Neural progenitor cell (in vitro differentiated cells): ENCODE data around the gene OR2B2. TPM values are rescaled to one million over a fixed set of nuclear protein-coding genes. Genes with fewer than 3 reads are reported as not detected.

Experiments used
- DNase-seq: peaks from one replicate; pipeline ENCODE4 v3.0.0-alpha.2; 2016; ENCODE audit warnings: low spot score
- H2AFZ ChIP-seq: fragments of 200-600 bp; sonication (generic); replicated peaks from 2 replicates; pipeline ENCODE4 v1.6.1; 2016; ENCODE audit warnings: antibody characterized with exemption
- H3F3A ChIP-seq: fragments of 200-600 bp; sonication (generic); 2 replicates; pipeline ENCODE4 v1.6.1; 2016; ENCODE audit warnings: antibody characterized with exemption, low read depth
- H3K27ac ChIP-seq: fragments of 200-600 bp; sonication (generic); 2 replicates; pipeline ENCODE4 v1.5.1; 2016; ENCODE audit warnings: mild to moderate bottlenecking
- H3K27me3 ChIP-seq: fragments of 200-600 bp; sonication (generic); 2 replicates; pipeline ENCODE4 v1.6.1; 2016; ENCODE audit warnings: mild to moderate bottlenecking, moderate library complexity
- H3K36me3 ChIP-seq: fragments of 200-600 bp; sonication (generic); 2 replicates; pipeline ENCODE4 v1.5.1; 2016
- H3K4me1 ChIP-seq: fragments of 200-600 bp; sonication (generic); 2 replicates; pipeline ENCODE4 v1.6.1; 2016; ENCODE audit warnings: mixed run types
- H3K4me2 ChIP-seq: fragments of 200-600 bp; sonication (generic); 2 replicates; pipeline ENCODE4 v1.6.1; 2016
- H3K4me3 ChIP-seq: fragments of 200-600 bp; sonication (generic); 2 replicates; pipeline ENCODE4 v1.5.1; 2016
- H3K79me2 ChIP-seq: fragments of 200-600 bp; sonication (generic); 2 replicates; pipeline ENCODE4 v1.6.1; 2016; ENCODE audit warnings: low read depth
- H3K9ac ChIP-seq: fragments of 200-600 bp; sonication (generic); 2 replicates; pipeline ENCODE4 v1.6.1; 2016
- H3K9me3 ChIP-seq: fragments of 200-600 bp; sonication (generic); 2 replicates; pipeline ENCODE4 v1.5.1; 2016; ENCODE audit warnings: low read depth
- H4K20me1 ChIP-seq: fragments of 200-600 bp; sonication (generic); 2 replicates; pipeline ENCODE4 v1.6.1; 2016; ENCODE audit warnings: low read depth
- H3K27ac Mint-ChIP-seq: 3 replicates; pipeline ENCODE4 v1.8.0; 2021; ENCODE audit warnings: mixed read lengths
- H3K27me3 Mint-ChIP-seq: 2 replicates; pipeline ENCODE4 v1.8.0; 2022; ENCODE audit warnings: low read depth, mild to moderate bottlenecking, inconsistent platforms, moderate library complexity, mixed read lengths; ENCODE audit not compliant: insufficient read depth
- H3K36me3 Mint-ChIP-seq: 3 replicates; pipeline ENCODE4 v1.8.0; 2021; ENCODE audit warnings: mixed read lengths
- H3K4me1 Mint-ChIP-seq: 3 replicates; pipeline ENCODE4 v1.8.0; 2021; ENCODE audit warnings: mixed read lengths
- H3K4me3 Mint-ChIP-seq: 3 replicates; pipeline ENCODE4 v1.8.0; 2021; ENCODE audit warnings: mild to moderate bottlenecking, moderate library complexity, mixed read lengths
- H3K9me3 Mint-ChIP-seq: 3 replicates; pipeline ENCODE4 v1.8.0; 2020; ENCODE audit warnings: mixed read lengths
- CTCF ChIP-seq: fragments of 200-600 bp; sonication (generic); IDR thresholded peaks from 2 replicates; pipeline ENCODE4 v1.5.1; 2017; ENCODE audit warnings: antibody characterized with exemption, mild to moderate bottlenecking
- EZH2 ChIP-seq: fragments of 200-600 bp; sonication (generic); IDR thresholded peaks from 2 replicates; pipeline ENCODE4 v1.6.1; 2017; ENCODE audit warnings: antibody characterized with exemption, mild to moderate bottlenecking, moderate library complexity
- EZH2phosphoT487 ChIP-seq: fragments of 200-600 bp; sonication (generic); IDR thresholded peaks from 2 replicates; pipeline ENCODE4 v1.6.1; 2017; ENCODE audit warnings: antibody characterized with exemption
- total RNA-seq: library from RNA; depleted of rRNA; stranded (reverse); fragments of >200 nt; gene quantifications from 2 replicates; pipeline ENCODE4 v1.2.3, GENCODE V29; 2015; ENCODE audit warnings: low replicate concordance

OR2B2 gene
- total RNA-seq, 1 donor from 2014 or later: not detected

DNA sequence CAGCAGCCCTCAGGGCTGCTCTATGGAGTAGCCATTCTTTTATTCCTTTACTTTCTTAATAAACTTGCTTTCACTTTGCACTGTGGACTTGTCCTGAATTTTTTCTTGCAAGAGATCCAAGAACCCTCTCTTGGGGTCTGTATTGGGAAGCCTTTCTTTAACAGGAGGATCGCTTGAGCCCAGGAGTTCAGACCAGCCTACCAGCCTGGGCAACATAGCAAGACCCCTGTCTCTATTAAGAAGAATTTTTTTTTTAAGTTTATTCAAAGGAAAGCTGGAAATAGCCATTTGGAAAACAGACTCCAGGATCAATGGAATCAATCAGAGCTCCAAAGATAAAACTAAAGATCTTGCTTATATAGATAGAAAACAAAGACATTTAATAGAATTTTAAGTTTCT lies 29.1 kb downstream of the OR2B2 start:
- Histone ChIP-seq H4K20me1 (no peaks in the 10 kb centered on the region), H3K4me3 (no peak overlapping the region), H2AFZ (no peak overlapping the region), H3K9me3 (no peaks in the 10 kb centered on the region), H3K4me2 (no peak overlapping the region), H3K9ac (no peak overlapping the region), H3K27ac (no peak overlapping the region), H3K27me3 (no peaks in the 10 kb centered on the region), H3K4me1 (no peaks in the 10 kb centered on the region), H3K36me3 (no peaks in the 10 kb centered on the region), H3F3A (peaks cover 7% of the 10 kb centered on the region), H3K79me2 (no peaks in the 10 kb centered on the region)
- H3K27ac Mint-ChIP-seq: peak overlapping the region; percentile 90
- DNase-seq: no peak
- no peaks in the 10 kb centered on the region for H3K36me3 Mint-ChIP-seq
- H3K9me3 Mint-ChIP-seq: peaks cover 7% of the 10 kb centered on the region
- no peak overlapping the region for H3K4me3 Mint-ChIP-seq
- TF ChIP-seq EZH2phosphoT487 (no peak), CTCF (no peak), EZH2 (no peak)
- H3K27me3 Mint-ChIP-seq: peaks cover 8% of the 10 kb centered on the region
- H3K4me1 Mint-ChIP-seq: peaks cover 12% of the 10 kb centered on the region

- peak overlapping the region; percentile 63 for H3K27ac Mint-ChIP-seq
- TF ChIP-seq EZH2phosphoT487 (no peak), EZH2 (no peak), CTCF (no peak)
Measured at GRCh38 chr6:27882624-27883023, 29.6 kb downstream of the OR2B2 start.

DNA sequence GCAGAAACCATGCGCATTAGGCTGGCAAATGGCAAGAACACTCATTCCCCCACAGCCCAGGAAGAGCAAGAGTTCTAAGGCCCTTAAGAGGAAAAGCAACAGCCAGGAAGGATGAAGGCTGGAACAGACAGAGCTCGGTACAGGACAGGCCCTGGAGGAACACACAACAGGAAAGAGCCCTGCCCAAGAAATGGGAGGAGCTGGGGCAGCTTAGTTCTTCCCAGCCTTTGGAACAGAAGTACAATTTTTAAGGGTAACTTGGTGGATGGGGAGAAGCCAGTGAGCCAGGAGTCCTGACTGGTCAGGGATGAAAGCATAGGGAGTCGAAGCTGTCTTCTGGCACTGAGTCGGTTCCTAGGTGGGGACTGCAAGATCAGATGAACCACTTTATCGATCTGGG lies 32.4 kb downstream of the OR2B2 start:
- TF ChIP-seq EZH2 (no peak), CTCF (no peak), EZH2phosphoT487 (no peak)
- Mint-ChIP-seq H3K4me1 (peaks cover 13% of the 10 kb centered on the region), H3K27me3 (peaks cover 5% of the 10 kb centered on the region), H3K36me3 (no peaks in the 10 kb centered on the region), H3K9me3 (peaks cover 6% of the 10 kb centered on the region), H3K27ac (no peak overlapping the region), H3K4me3 (no peak overlapping the region)
- Histone ChIP-seq H3K9me3 (no peaks in the 10 kb centered on the region), H3K79me2 (no peaks in the 10 kb centered on the region), H3K27me3 (no peaks in the 10 kb centered on the region), H3K27ac (no peak overlapping the region), H3K9ac (no peak overlapping the region), H3K4me2 (no peak overlapping the region), H3K4me3 (no peak overlapping the region), H3K4me1 (no peaks in the 10 kb centered on the region), H3K36me3 (no peaks in the 10 kb centered on the region), H2AFZ (no peak overlapping the region), H3F3A (peaks cover 6% of the 10 kb centered on the region), H4K20me1 (no peaks in the 10 kb centered on the region)
- DNase-seq: no peak

More at GRCh38 chr6:27882624-27883023, 29.6 kb downstream of the OR2B2 start:
- Histone ChIP-seq H3K27ac (no peak overlapping the region), H3K4me1 (no peaks in the 10 kb centered on the region), H3F3A (peaks cover 6% of the 10 kb centered on the region), H3K4me3 (no peak overlapping the region), H3K9me3 (no peaks in the 10 kb centered on the region), H3K79me2 (no peaks in the 10 kb centered on the region), H3K4me2 (no peak overlapping the region), H3K27me3 (no peaks in the 10 kb centered on the region), H3K9ac (no peak overlapping the region), H3K36me3 (no peaks in the 10 kb centered on the region), H2AFZ (no peak overlapping the region), H4K20me1 (no peaks in the 10 kb centered on the region)
- Mint-ChIP-seq H3K36me3 (no peaks in the 10 kb centered on the region), H3K4me3 (no peak overlapping the region), H3K27me3 (peaks cover 8% of the 10 kb centered on the region), H3K4me1 (peaks cover 8% of the 10 kb centered on the region), H3K9me3 (peaks cover 7% of the 10 kb centered on the region)
- no peak for DNase-seq
